Midbrain (tissue), 1 donor: ENCODE results near the gene MBLAC1.

Source experiments
- DNase-seq: peaks from one replicate; lab custom pipeline; 2025; lab: John Stamatoyannopoulos, UW

Gene MBLAC1, protein sequence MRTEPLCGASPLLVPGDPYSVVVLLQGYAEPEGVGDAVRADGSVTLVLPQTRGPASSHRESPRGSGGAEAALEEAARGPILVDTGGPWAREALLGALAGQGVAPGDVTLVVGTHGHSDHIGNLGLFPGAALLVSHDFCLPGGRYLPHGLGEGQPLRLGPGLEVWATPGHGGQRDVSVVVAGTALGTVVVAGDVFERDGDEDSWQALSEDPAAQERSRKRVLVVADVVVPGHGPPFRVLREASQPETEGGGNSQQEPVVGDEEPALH

GRCh38 chr7:100126931-100127865 is at the start of gene MBLAC1:
MBLAC1 (plus strand) TSS chr7:100126967; CDS start chr7:100127396, 429 bp downstream.
- DNase-seq = peak; percentile 95

- no peak for DNase-seq
These were observed 49.6 kb upstream of the MBLAC1 start for GRCh38 chr7:100077205-100077604.

DNA sequence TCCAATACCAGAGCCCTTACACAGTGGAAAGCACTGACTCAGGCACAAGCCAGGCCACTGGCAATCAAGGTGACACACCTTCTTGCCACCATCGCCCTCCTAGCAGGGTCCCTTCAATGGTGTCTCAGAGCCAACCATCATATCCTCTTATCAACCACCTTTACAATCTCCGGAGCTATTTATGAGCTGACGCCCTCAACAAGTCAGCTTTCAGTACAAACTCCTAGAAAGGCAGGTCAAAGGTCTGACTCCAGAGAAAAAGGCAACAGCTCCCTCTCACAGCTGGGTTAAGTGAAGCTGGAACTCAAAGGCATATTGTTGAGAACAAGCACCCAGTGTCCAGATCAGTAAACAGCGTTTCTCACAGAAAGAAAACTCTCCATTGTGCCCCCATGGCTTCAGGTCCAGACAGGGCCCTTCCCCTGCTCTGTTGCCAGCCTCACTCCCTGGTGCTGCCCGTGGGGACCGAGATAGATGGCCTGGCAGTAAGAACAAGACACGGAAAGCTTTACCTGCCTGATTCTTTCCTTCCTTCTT is 47.7 kb upstream of the MBLAC1 start:
- DNase-seq = peak; percentile 80

DNA sequence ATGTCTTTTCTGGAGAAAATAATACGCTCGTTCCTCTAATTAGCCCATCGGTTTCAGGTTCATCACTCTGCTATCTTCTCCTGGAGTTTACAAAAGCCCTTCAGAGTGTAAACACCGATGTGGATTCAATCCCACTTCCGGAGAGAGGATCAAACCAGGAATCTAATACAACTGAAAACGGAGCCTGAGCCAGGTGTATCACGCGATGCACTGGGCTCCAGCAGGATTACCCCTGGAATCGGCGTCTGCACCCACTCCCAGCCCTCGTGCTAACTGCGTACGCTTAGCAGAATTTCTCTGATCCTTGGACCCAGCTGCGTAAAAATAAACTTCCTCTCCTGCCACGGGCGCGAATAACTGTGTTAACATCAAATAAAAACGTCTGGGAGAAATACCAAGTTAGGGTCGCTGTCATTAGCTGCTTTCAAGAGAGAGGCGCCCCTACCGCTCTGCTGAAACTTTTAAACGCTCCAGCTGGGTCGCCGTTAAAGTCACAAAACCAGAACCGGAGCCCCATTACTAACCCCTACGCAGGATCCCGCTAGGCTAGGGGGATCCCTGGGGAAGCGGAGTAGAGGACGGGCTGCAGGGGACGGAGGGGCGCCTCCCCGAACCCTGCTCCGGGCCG is 45.7 kb upstream of the MBLAC1 start:
- no peak for DNase-seq

GRCh38 chr7:100081535-100082102 is 45.1 kb upstream of the MBLAC1 start, which contains the start of gene ZNF3:
ZNF3 (minus strand) TSS chr7:100081723; CDS start chr7:100077357, 4,366 bp downstream.
- DNase-seq = peak; percentile 98

DNA sequence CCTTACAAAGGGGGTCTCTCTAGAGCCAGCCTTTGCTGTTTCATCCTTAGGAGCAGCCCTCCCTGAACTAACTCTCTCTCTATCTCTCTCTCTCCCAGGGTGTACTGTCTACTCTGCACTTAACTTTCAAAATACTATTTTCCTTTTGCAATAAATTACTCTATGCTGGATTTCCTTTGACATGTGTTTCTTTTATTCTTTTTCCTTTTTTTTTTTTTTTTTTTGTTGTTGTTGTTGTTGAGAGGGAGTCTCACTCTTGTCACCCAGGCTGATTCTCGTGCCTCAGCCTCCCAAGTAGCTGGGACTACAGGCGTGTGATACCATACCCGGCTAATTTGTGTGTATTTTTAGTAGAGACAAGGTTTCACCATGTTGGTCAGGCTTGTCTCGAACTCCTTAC is 43.8 kb upstream of the MBLAC1 start:
- no peak for DNase-seq

- DNase-seq = no peak
These were observed 41.3 kb upstream of the MBLAC1 start for GRCh38 chr7:100085515-100085914.

DNA sequence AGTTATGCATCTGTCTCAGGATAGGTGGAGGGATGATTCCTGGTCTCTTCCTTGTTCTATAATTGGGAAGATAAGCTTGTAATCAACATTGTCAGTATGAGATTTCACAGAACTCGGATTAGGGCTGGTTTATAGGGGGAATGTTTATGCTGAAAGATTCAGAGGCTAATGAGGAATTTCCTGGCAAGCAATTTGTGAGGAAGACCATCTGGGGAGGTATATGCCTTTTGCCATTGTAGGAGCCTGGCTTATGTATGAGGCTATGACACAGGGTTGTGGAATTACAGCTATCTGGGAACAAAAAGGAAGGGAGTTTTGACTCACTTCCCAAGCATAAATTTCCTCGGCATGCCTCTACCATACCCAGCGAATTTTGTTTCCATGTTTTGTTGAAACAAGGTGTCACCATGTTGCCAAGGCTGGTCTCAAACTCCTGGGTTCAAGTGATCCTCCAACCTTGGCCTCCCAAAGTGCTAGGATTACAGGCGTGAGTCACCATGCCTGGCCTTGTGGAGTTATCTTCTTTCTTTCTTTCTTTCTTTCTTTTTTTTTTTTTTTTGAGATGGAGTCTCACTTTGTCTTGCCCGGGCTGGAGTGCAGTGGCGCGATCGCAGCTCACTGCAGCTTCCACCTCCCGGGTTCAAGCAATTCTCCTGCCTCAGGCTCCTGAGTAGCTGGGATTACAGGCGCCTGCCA is 39.6 kb upstream of the MBLAC1 start:
- DNase-seq = no peak

DNA sequence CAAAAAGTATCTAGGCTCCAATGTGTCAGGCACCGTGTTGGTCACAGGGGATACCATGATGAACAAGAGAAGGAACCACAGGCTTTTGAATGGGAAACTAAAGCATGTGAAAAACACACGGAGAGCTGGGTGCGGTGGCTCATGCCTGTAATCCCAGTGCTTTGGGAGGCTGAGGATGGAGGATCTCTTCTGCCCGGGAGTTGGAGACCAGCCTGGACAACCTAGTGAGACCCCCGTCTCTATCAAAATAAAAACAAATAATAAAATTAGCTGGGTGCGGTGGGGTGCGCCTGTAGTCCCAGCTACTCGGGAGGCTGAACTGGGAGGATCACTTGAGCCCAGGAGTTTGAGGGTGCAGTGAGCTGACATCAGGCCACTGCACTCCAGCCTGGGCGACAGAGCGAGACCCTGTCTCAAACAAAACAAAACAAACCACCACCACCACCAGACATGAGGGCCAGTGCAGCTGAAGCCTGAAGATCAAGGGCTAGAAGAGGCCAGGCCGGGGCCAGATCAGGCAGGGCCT is 38.6 kb upstream of the MBLAC1 start:
- no peak for DNase-seq

- DNase-seq = peak; percentile 85
These were observed 37.9 kb upstream of the MBLAC1 start, which contains the start of gene COPS6 for GRCh38 chr7:100088621-100089457. COPS6 (plus strand) TSS chr7:100088969; CDS start chr7:100088991, 22 bp downstream.

DNA sequence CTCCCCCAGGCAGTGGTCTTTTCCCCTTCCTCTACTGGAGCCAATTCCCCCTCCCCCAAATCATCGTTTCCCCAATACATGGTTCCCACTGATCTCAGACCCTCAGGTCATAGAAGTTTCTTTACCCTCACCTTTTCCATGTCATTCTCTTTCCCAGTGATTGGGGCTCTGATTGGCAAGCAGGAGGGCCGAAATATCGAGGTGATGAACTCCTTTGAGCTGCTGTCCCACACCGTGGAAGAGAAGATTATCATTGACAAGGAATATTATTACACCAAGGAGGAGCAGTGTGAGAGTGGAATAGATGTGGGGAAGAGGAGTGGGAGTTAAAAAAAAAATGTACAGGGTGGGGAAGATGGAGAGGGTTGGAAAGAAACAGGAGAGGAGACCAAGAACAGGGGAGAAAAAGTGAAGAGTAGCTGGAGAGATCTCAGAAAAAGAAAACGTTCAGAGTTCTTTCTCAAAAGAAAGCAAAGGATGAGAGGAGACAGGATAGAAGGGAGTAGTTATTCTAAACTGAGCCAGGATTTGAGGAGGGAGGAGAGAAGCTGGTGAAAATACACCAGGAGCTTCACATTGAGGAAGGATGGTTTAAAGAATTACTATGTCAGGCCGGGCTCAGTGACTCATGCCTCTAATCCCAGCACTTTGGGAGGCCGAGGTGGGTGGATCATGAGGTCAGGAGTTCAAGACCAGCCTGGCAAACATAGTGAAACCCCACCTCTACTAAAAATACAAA is 37.1 kb upstream of the MBLAC1 start:
- no peak for DNase-seq

DNA sequence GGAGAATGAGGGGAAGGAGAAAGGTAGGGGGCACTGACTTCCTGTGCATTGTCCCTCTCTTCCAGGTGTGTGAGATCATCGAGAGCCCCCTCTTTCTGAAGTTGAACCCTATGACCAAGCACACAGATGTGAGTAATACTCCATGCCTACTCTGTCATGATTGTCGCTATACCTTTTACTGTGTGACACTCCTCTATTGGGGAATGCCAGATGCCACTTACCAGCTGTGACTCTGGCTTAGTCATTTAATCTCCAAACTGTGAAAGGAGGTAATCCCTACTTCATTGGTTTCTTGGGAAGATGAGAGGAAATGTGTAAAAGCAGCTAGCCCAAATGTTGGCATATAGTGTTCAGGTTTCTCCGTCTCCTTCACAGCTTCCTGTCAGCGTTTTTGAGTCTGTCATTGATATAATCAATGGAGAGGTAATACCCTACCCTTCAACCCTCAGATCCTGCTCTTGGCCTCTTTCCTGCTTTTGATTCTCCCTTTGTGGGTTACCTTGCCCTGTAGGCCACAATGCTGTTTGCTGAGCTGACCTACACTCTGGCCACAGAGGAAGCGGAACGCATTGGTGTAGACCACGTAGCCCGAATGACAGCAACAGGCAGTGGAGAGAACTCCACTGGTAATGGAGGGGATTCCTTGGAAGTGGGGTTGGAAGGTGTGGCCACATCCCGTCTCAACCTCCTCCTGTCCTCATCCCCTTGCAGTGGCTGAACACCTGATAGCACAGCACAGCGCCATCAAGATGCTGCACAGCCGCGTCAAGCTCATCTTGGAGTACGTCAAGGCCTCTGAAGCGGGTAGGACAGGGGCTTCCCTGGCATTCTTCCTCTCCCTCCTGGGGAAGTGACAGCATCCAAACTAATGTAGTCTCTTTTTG is 36.0 kb upstream of the MBLAC1 start:
- DNase-seq = no peak

DNA sequence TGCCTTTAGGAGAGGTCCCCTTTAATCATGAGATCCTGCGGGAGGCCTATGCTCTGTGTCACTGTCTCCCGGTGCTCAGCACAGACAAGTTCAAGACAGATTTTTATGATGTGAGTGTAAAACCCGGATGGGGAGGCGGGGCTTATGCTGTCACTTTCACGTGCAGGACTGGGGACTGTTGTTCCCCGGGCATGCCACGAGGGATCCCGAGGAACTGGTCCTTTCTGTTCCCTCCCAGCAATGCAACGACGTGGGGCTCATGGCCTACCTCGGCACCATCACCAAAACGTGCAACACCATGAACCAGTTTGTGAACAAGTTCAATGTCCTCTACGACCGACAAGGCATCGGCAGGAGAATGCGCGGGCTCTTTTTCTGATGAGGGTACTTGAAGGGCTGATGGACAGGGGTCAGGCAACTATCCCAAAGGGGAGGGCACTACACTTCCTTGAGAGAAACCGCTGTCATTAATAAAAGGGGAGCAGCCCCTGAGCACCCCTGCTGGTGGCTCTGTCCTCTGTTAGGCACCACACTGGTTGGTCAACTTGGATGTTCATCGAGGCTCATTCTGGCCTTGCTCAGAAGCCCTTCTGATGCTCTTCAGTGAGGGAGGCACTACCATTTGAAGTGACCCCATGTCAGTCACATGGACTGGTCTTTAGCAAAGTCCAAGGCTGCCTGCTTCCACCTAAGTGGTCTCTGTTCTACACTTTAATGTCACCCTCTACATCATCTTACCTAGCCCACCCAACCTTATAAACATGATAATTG is 35.2 kb upstream of the MBLAC1 start:
- no peak for DNase-seq

- no peak for DNase-seq
These were observed 33.7 kb upstream of the MBLAC1 start for GRCh38 chr7:100093054-100093453.

- DNase-seq = no peak
These were observed 33.3 kb upstream of the MBLAC1 start for GRCh38 chr7:100093498-100093897.

DNA sequence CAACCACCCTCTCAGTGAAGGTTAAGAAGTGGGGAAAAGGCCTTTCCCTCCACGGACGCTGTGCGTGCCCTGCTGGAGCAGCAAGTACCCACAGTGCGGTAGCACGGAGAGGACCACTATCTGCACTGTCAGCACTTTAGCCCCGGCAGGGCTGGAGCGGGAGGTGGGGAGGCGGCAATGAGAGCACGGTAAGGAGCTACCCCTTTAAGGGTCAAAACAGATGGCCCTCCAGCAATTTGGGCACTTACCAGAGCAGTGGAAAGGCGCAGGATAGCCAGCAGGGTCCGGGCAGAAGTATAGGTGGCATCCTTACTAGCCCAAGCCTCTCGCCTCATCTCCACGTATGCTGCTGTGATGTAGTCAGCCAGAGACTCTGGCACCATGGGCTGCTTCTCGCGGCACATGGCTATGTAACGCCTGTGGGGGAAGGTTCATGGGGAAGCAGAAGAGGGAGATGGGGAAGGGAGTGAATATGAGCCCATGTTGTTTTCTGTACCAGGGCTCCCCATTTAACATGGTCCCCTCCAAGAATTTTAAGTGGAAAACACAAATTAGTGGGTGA is 32.8 kb upstream of the MBLAC1 start:
- DNase-seq = no peak

GRCh38 chr7:100095289-100095688 is 31.5 kb upstream of the MBLAC1 start:
- no peak for DNase-seq
